Inflammatory macrophage treated with lipopolysaccharide for 1 hour (primary cell): Measurements from ENCODE around the gene TMCC1.
"Not testable (repeated sequence)": the region's sequence is repeated elsewhere in the genome, so short reads cannot be mapped to it uniquely, and the experiment has no call there.

ENCODE experiments used
- DNase-seq, 2 donors: peaks; one replicate each; pipeline ENCODE4 v3.0.0-alpha.2; 2020 to 2022

The TMCC1 gene

GRCh38 chr3:129715854-129716253 lies 177.7 kb downstream of the TMCC1 start:
- no peak for DNase-seq

- no peak for DNase-seq
Observed at GRCh38 chr3:129708328-129708861, 185.1 kb downstream of the TMCC1 start.

GRCh38 chr3:129705274-129705673 lies 188.2 kb downstream of the TMCC1 start:
- DNase-seq = no peak

GRCh38 chr3:129703913-129704312 lies 189.6 kb downstream of the TMCC1 start:
- DNase-seq = no peak

GRCh38 chr3:129702934-129703712 lies 190.4 kb downstream of the TMCC1 start:
- DNase-seq = no peak

GRCh38 chr3:129701161-129701560 lies 192.3 kb downstream of the TMCC1 start:
- DNase-seq = no peak

- DNase-seq = no peak
Observed at GRCh38 chr3:129699612-129700011, 193.9 kb downstream of the TMCC1 start.

GRCh38 chr3:129699199-129699598 lies 194.3 kb downstream of the TMCC1 start:
- peak in 1 of 2 donors; percentile 22 for DNase-seq

GRCh38 chr3:129697229-129697969 lies 196.1 kb downstream of the TMCC1 start:
- DNase-seq = no peak

- not testable (repeated sequence) for DNase-seq
Observed at GRCh38 chr3:129696430-129696829, 197.1 kb downstream of the TMCC1 start.

- peak; percentile 77 to 92 for DNase-seq
Observed at GRCh38 chr3:129695230-129695629, 198.3 kb downstream of the TMCC1 start.

- DNase-seq = no peak
Observed at GRCh38 chr3:129694228-129694627, 199.3 kb downstream of the TMCC1 start.

- no peak for DNase-seq
Observed at GRCh38 chr3:129692743-129693142, 200.8 kb downstream of the TMCC1 start.

GRCh38 chr3:129690963-129691362 lies 202.5 kb downstream of the TMCC1 start:
- DNase-seq = no peak

GRCh38 chr3:129690406-129690805 lies 203.1 kb downstream of the TMCC1 start:
- peak; percentile 77 to 85 for DNase-seq

GRCh38 chr3:129689036-129689435 lies 204.5 kb downstream of the TMCC1 start:
- DNase-seq = no peak

GRCh38 chr3:129688271-129688895 lies 205.1 kb downstream of the TMCC1 start:
- DNase-seq = no peak

GRCh38 chr3:129687586-129688125 lies 205.9 kb downstream of the TMCC1 start:
- no peak for DNase-seq

- no peak for DNase-seq
Observed at GRCh38 chr3:129686941-129687340, 206.6 kb downstream of the TMCC1 start.

- DNase-seq = no peak
Observed at GRCh38 chr3:129684270-129684669, 209.2 kb downstream of the TMCC1 start.

GRCh38 chr3:129683201-129683600 lies 210.3 kb downstream of the TMCC1 start:
- no peak for DNase-seq

GRCh38 chr3:129676985-129677384 lies 216.5 kb downstream of the TMCC1 start:
- DNase-seq = no peak

- not testable (repeated sequence) for DNase-seq
Observed at GRCh38 chr3:129674798-129675123, 218.8 kb downstream of the TMCC1 start.
